ENCODE measurements around the gene SPATS1. TPM values are rescaled to one million over a fixed set of nuclear protein-coding genes. Genes with fewer than 3 reads are reported as not detected.
A peak's percentile ranks its signal among the peaks of the same experiment; 100 is the strongest.
"Not testable (repeated sequence)": the region's sequence is repeated elsewhere in the genome, so short reads cannot be mapped to it uniquely, and the experiment has no call there.

The SPATS1 gene
- total RNA-seq, 1 donor from 2014 or later: not detected

GRCh38 chr6:44315951-44316350, 26.5 kb upstream of the SPATS1 start:
- peaks cover under 1% of the 10 kb centered on the region for H3K36me3 Mint-ChIP-seq

DNA sequence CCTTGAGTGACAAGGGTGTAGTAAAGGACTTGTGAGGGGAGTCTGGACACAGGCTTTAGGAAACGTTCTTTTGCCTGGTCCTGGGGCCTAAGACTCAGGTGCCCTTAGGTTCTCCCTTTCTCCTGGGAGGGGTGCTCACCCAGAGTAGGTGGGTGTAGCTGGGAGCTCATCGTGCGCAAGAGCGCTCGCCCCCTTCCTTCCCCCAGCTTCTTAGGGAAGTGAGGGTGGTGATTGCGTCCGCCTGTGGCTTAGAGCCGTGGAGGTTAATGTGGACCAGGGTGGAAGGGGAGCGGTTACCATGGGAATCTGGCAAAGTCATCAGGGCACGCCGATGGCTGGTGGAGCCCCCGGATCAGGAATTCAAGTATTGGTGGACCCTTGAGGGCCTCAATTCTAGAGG, 26.0 kb upstream of the SPATS1 start:
- Mint-ChIP-seq H3K4me1 (peaks cover 14% of the 10 kb centered on the region), H3K36me3 (no peaks in the 10 kb centered on the region), H3K9me3 (no peaks in the 10 kb centered on the region), H3K27ac (no peak overlapping the region), H3K4me3 (no peak overlapping the region), H3K27me3 (ENCODE audit: insufficient read depth, low read depth) (no peaks in the 10 kb centered on the region)
- no peak for DNase-seq (ENCODE audit: low spot score)
- Histone ChIP-seq H3K4me3 (no peak overlapping the region), H3K9ac (no peak overlapping the region), H3K4me1 (peaks cover 3% of the 10 kb centered on the region), H4K20me1 (ENCODE audit: low read depth) (no peaks in the 10 kb centered on the region), H2AFZ (replicated peaks) (no peak overlapping the region), H3F3A (ENCODE audit: low read depth) (peaks cover 3% of the 10 kb centered on the region), H3K4me2 (no peak overlapping the region), H3K36me3 (no peaks in the 10 kb centered on the region), H3K27me3 (no peaks in the 10 kb centered on the region), H3K79me2 (ENCODE audit: low read depth) (peaks cover 16% of the 10 kb centered on the region), H3K27ac (no peak overlapping the region), H3K9me3 (ENCODE audit: low read depth) (no peaks in the 10 kb centered on the region)
- TF ChIP-seq EZH2phosphoT487 (IDR thresholded peaks at IDR 0.05) (no peak), EZH2 (IDR thresholded peaks at IDR 0.05) (no peak), CTCF (IDR thresholded peaks at IDR 0.05) (no peak)

More at GRCh38 chr6:44315951-44316350, 26.5 kb upstream of the SPATS1 start:
- Histone ChIP-seq H3K4me1 (peaks cover 3% of the 10 kb centered on the region), H2AFZ (replicated peaks) (no peak overlapping the region), H3K79me2 (ENCODE audit: low read depth) (peaks cover 18% of the 10 kb centered on the region), H3K4me2 (no peak overlapping the region), H3K27me3 (no peaks in the 10 kb centered on the region), H3K9ac (no peak overlapping the region), H3K9me3 (ENCODE audit: low read depth) (no peaks in the 10 kb centered on the region), H4K20me1 (ENCODE audit: low read depth) (no peaks in the 10 kb centered on the region), H3K27ac (no peak overlapping the region), H3F3A (ENCODE audit: low read depth) (peaks cover 3% of the 10 kb centered on the region), H3K4me3 (no peak overlapping the region), H3K36me3 (no peaks in the 10 kb centered on the region)
- TF ChIP-seq EZH2phosphoT487 (IDR thresholded peaks at IDR 0.05): no peak
- TF ChIP-seq CTCF (IDR thresholded peaks at IDR 0.05): no peak
- no peak for TF ChIP-seq EZH2 (IDR thresholded peaks at IDR 0.05)
- no peak overlapping the region for H3K4me3 Mint-ChIP-seq
- H3K27me3 Mint-ChIP-seq (ENCODE audit: insufficient read depth, low read depth): no peaks in the 10 kb centered on the region
- no peaks in the 10 kb centered on the region for H3K9me3 Mint-ChIP-seq
- no peak for DNase-seq (ENCODE audit: low spot score)
- peaks cover 15% of the 10 kb centered on the region for H3K4me1 Mint-ChIP-seq
- H3K27ac Mint-ChIP-seq: peak overlapping the region; percentile 27

DNA sequence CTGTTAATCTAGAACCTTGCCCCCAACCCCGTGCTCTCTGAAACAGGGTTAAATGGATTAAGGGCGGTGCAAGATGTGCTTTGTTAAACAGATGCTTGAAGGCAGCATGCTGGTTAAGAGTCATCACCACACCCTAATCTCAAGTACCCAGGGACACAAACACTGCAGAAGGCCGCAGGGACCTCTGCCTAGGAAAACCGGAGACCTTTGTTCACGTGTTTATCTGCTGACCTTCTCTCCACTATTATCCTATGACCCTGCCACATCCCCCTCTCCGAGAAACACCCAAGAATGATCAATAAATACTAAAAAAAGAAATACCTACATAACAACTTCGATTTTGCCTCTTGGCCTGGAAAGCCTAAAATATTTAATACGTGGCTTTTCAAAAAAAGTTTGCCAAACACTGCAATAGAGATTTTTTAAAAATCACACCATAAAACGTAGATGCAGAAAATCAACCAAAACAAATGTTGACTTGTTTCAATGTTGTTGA, 25.3 kb upstream of the SPATS1 start:
- not testable (repeated sequence) for H3K79me2 ChIP-seq (ENCODE audit: low read depth); H3K27ac ChIP-seq; H3K27ac Mint-ChIP-seq; H3K27me3 Mint-ChIP-seq (ENCODE audit: insufficient read depth, low read depth); H3K4me3 Mint-ChIP-seq; H3F3A ChIP-seq (ENCODE audit: low read depth); H3K36me3 ChIP-seq; H3K27me3 ChIP-seq; H3K4me3 ChIP-seq; H3K4me1 ChIP-seq; H3K4me2 ChIP-seq; DNase-seq (ENCODE audit: low spot score); H3K36me3 Mint-ChIP-seq; H4K20me1 ChIP-seq (ENCODE audit: low read depth); H3K4me1 Mint-ChIP-seq; H3K9me3 Mint-ChIP-seq; H3K9me3 ChIP-seq (ENCODE audit: low read depth); H3K9ac ChIP-seq; H2AFZ ChIP-seq (replicated peaks)

GRCh38 chr6:44321210-44321609, 21.2 kb upstream of the SPATS1 start:
- Histone ChIP-seq H3K27me3 (no peaks in the 10 kb centered on the region), H3K4me1 (no peaks in the 10 kb centered on the region), H3K27ac (no peak overlapping the region), H3K4me2 (no peak overlapping the region), H3K79me2 (ENCODE audit: low read depth) (no peaks in the 10 kb centered on the region), H3K4me3 (no peak overlapping the region), H3F3A (ENCODE audit: low read depth) (no peaks in the 10 kb centered on the region), H2AFZ (replicated peaks) (no peak overlapping the region), H4K20me1 (ENCODE audit: low read depth) (no peaks in the 10 kb centered on the region), H3K9me3 (ENCODE audit: low read depth) (no peaks in the 10 kb centered on the region), H3K9ac (no peak overlapping the region), H3K36me3 (no peaks in the 10 kb centered on the region)
- no peaks in the 10 kb centered on the region for H3K9me3 Mint-ChIP-seq
- no peaks in the 10 kb centered on the region for H3K36me3 Mint-ChIP-seq
- H3K4me3 Mint-ChIP-seq: no peak overlapping the region
- peaks cover 2% of the 10 kb centered on the region for H3K4me1 Mint-ChIP-seq
- TF ChIP-seq CTCF (IDR thresholded peaks at IDR 0.05) (no peak), EZH2phosphoT487 (IDR thresholded peaks at IDR 0.05) (no peak), EZH2 (IDR thresholded peaks at IDR 0.05) (no peak)
- no peaks in the 10 kb centered on the region for H3K27me3 Mint-ChIP-seq (ENCODE audit: insufficient read depth, low read depth)
- no peak overlapping the region for H3K27ac Mint-ChIP-seq
- no peak for DNase-seq (ENCODE audit: low spot score)

Data from neural progenitor cell (in vitro differentiated cells).